ENCODE data around the gene KCNC2.

The KCNC2 gene

DNA sequence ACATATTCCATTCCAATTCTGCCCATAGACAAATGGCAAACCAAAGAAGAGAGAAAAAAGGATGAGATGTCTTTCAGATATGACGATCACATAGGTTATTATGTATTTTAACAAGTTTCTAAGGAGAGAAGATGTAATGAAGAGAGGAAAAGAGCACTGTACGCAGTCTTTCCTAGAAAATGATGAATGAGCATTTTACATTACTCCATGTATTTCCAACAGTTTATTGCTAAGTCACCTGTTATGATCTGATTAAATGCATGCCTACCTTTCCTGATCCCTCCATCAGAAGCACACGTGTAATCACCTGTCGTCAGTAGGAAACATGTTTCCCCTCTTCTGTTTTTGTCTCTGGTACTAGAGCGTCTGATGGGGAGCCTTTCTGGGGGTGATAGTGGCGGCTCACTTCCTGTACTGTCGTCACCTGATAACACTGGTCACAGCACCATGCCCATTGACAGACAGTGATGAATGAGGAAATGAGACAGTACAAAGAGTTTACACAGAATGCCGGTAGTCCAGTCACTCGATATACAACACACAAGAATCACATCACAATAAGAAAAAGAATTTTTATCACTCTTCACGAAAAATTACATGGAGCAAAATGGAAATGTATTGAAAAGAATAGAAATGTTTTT, 161.6 kb downstream of the KCNC2 start:
- TF ChIP-seq EZH2phosphoT487 (conservative IDR thresholded peaks at IDR 0.05; ENCODE audit: low read length), result no peak
- TF ChIP-seq, protein P1, sequence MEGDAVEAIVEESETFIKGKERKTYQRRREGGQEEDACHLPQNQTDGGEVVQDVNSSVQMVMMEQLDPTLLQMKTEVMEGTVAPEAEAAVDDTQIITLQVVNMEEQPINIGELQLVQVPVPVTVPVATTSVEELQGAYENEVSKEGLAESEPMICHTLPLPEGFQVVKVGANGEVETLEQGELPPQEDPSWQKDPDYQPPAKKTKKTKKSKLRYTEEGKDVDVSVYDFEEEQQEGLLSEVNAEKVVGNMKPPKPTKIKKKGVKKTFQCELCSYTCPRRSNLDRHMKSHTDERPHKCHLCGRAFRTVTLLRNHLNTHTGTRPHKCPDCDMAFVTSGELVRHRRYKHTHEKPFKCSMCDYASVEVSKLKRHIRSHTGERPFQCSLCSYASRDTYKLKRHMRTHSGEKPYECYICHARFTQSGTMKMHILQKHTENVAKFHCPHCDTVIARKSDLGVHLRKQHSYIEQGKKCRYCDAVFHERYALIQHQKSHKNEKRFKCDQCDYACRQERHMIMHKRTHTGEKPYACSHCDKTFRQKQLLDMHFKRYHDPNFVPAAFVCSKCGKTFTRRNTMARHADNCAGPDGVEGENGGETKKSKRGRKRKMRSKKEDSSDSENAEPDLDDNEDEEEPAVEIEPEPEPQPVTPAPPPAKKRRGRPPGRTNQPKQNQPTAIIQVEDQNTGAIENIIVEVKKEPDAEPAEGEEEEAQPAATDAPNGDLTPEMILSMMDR (IDR thresholded peaks at IDR 0.05; ENCODE audit: insufficient read depth, low read length, poor library complexity, severe bottlenecking), result no peak
- Histone ChIP-seq H3K9me2 (replicated peaks; ENCODE audit: insufficient read depth, low read length) (no peaks in the 10 kb centered on the region), H3K9ac (ENCODE audit: low read length) (no peak overlapping the region), H3K79me2 (ENCODE audit: insufficient read depth, low read length) (no peaks in the 10 kb centered on the region), H3K36me3 (ENCODE audit: low read length) (no peaks in the 10 kb centered on the region), H3F3A (ENCODE audit: insufficient read depth) (no peaks in the 10 kb centered on the region), H2AFZ (ENCODE audit: low read depth, low read length, severe bottlenecking) (no peak overlapping the region), H3K27me3 (ENCODE audit: low read length) (no peaks in the 10 kb centered on the region), H3K9me3 (ENCODE audit: insufficient read depth, low read length) (no peaks in the 10 kb centered on the region), H3K27ac (ENCODE audit: low read depth, low read length) (no peak overlapping the region), H3K4me2 (ENCODE audit: low read depth, low read length, poor library complexity, severe bottlenecking) (no peak overlapping the region), H3K4me3 (ENCODE audit: insufficient read depth, low read length, poor library complexity, severe bottlenecking) (no peak overlapping the region), H4K20me1 (ENCODE audit: low read depth, low read length) (no peaks in the 10 kb centered on the region)

DNA sequence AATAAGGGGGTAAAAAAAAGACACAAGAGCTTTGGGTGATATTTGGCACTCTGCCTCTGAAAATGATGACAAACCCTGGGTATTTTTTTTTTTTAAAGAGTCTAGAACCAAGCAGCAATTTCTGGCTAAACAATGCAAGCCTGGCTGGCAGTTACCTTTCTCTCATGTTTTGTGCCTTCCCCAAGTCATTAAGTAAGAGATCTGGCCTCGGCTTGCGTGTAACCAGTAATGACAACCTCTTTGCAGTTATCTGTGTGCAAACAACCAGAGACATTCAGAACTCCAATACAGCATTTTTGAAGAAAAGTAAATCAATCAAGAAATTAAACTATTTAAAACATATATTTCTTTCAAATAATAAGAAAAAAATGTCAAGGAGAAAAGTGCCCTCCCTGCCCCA, 167.5 kb downstream of the KCNC2 start:
- Histone ChIP-seq H3K79me2 (ENCODE audit: insufficient read depth, low read length) (no peaks in the 10 kb centered on the region), H3K27ac (ENCODE audit: low read depth, low read length) (no peak overlapping the region), H2AFZ (ENCODE audit: low read depth, low read length, severe bottlenecking) (no peak overlapping the region), H3K9me3 (ENCODE audit: insufficient read depth, low read length) (no peaks in the 10 kb centered on the region), H4K20me1 (ENCODE audit: low read depth, low read length) (no peaks in the 10 kb centered on the region), H3K4me2 (ENCODE audit: low read depth, low read length, poor library complexity, severe bottlenecking) (no peak overlapping the region), H3K9ac (ENCODE audit: low read length) (no peak overlapping the region), H3K27me3 (ENCODE audit: low read length) (no peaks in the 10 kb centered on the region), H3K9me2 (replicated peaks; ENCODE audit: insufficient read depth, low read length) (no peaks in the 10 kb centered on the region), H3K36me3 (ENCODE audit: low read length) (no peaks in the 10 kb centered on the region), H3K4me3 (ENCODE audit: insufficient read depth, low read length, poor library complexity, severe bottlenecking) (no peak overlapping the region), H3F3A (ENCODE audit: insufficient read depth) (no peaks in the 10 kb centered on the region)
- no peak for TF ChIP-seq EZH2phosphoT487 (conservative IDR thresholded peaks at IDR 0.05; ENCODE audit: low read length)
- TF ChIP-seq, protein P1 (IDR thresholded peaks at IDR 0.05; ENCODE audit: insufficient read depth, low read length, poor library complexity, severe bottlenecking), result no peak

- Histone ChIP-seq H3K27ac (ENCODE audit: low read depth, low read length) (no peak overlapping the region), H3K9ac (ENCODE audit: low read length) (no peak overlapping the region), H3K9me2 (replicated peaks; ENCODE audit: insufficient read depth, low read length) (no peaks in the 10 kb centered on the region), H2AFZ (ENCODE audit: low read depth, low read length, severe bottlenecking) (no peak overlapping the region), H4K20me1 (ENCODE audit: low read depth, low read length) (no peaks in the 10 kb centered on the region), H3K9me3 (ENCODE audit: insufficient read depth, low read length) (no peaks in the 10 kb centered on the region), H3K4me2 (ENCODE audit: low read depth, low read length, poor library complexity, severe bottlenecking) (no peak overlapping the region), H3K27me3 (ENCODE audit: low read length) (no peaks in the 10 kb centered on the region), H3F3A (ENCODE audit: insufficient read depth) (no peaks in the 10 kb centered on the region), H3K36me3 (ENCODE audit: low read length) (no peaks in the 10 kb centered on the region), H3K79me2 (ENCODE audit: insufficient read depth, low read length) (no peaks in the 10 kb centered on the region), H3K4me3 (ENCODE audit: insufficient read depth, low read length, poor library complexity, severe bottlenecking) (no peak overlapping the region)
- TF ChIP-seq, protein P1 (IDR thresholded peaks at IDR 0.05; ENCODE audit: insufficient read depth, low read length, poor library complexity, severe bottlenecking), result no peak
- TF ChIP-seq EZH2phosphoT487 (conservative IDR thresholded peaks at IDR 0.05; ENCODE audit: low read length), result no peak
These were observed 168.2 kb downstream of the KCNC2 start for GRCh38 chr12:75041472-75041871.

Measured in SU-DHL-6 (cell line).